HG02642 (cell line): ENCODE results near the gene SCUBE1.

Experiments used
- ATAC-seq: cut with Tn5 transposase; IDR thresholded peaks from one replicate; pipeline ENCODE4 v1.9.1; 2021; ENCODE audit warnings: mild to moderate bottlenecking; ENCODE audit not compliant: unreplicated experiment, poor library complexity

SCUBE1 gene

DNA sequence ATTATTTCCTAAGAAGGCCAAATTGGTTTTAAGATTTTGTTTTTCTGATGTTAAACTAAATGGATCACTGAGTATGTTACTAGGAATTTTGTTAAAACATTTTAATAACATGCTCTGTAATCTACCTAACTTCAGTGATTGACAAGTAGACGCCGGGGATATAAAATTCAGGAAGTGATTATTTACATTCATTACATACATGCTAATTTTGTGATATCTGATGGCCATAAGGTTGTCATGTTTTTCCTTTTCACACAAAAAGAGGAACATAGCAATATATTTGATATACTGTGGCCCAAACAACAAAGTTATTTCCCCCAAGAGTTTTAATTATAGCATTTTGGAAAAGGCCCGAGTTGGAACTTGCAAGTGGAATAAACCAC, 12.1 kb downstream of the SCUBE1 start:
- ATAC-seq = no peak

DNA sequence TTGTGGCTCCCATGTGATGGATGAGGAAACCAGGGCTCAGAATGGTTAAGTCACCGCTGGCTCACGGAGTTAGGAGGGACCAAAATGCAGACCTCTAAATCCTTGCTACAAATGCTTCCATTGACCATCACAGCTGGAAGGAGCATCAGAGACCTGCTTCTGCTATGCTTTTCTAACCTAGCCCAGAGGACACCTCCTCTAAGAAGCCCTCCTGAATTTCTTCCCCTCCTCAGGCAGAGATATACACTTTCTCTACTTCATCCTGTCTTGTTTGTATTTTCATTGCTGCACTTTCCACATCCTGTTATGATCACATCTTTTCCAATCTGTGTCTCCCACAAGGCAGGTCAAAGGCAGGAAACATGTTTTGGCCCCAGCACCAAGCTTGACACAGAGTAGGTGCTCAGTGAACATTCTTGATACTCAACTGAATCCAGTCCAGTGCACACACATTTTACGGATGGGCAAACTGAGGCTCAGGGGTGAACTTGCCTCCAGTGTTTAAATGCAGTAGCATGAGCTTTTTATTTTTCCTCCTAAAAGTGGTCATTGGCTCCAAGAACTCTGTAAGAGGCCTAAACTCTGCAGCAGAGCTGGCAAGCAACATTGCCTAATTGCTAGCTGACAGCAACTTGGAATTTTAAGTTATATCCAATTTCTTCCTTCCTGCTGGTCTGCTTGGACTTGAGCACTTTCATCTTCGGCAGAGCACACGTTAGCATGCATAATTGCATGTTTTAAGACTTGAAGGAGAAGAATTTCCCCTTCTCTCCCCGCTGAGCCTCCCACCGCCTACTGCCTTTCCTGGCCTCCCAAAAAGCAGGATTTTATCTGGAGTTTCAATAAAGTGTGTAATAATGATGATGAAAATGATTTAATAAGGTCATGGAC, 12.7 kb downstream of the SCUBE1 start:
- ATAC-seq = no peak

DNA sequence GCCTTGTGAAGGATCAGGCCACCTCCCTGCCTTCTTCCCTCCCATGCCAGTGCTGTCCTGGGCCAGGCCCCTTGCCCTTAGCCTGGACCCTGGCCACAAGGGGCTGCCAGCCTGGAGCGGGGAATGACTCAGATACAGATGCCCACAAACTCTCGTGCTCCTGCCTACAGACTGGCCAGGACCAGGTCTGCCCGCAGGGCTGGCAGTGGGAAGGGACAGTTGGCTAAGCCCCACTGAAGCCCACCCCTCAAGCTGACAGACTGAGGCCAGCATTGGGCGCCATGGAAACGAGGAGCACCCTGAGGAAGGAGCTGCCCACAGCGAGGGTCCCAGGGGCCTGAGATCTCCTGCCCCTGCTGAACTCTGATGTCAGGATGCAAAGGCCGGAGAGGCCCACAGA, 14.1 kb downstream of the SCUBE1 start:
- no peak for ATAC-seq

DNA sequence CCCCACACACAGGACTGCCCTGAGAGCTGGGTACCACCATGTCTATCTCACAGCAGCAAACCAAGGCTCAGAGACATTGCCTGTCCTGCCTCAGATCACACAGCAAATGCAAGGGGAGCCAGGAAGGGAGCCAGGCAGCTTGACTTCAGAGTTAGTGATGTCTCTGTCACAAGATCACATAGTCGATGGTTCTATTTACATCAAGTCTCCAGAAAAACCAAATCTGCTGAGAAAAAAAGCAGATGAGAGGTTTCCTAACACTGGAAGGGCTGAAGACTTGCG, 16.1 kb downstream of the SCUBE1 start:
- ATAC-seq = no peak

DNA sequence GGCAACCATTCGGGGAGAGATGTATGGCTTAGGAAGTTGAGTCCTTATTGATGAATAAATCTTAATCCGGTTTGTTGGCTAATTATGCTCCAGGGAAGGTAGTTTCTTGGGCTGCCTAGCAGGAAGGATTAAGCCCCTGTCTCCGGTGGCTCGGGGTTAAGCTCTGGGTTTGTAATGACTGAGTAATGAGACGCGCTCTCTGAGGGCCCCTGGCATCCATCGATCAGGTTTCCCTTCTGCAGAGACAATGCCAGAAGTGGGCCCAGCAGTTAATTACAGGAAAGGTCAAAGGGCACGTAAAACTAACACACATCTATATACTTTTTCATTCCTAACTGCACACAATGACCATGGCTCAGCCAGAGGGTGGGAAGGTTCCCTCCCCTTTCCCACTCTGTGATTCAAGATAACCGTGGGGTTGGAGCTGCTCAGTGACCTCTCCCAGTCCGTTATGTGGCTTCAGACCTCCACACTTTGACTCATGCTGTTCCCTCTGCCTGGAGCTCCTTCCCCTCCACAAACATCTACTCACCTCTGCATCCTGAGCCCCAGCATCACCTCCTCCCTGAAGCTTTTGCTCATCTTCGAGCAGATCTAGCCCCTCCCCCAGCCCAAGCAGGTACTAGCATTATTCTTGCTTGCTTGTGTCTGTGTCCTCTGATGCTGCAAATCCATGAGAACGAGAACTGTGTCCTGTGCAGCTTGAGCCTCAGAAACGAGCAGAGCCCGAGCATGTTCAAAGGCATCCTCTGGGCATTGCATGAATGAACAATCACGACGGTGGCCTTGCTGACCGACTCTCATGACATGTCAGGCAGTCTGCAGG, 16.6 kb downstream of the SCUBE1 start:
- ATAC-seq = no peak

DNA sequence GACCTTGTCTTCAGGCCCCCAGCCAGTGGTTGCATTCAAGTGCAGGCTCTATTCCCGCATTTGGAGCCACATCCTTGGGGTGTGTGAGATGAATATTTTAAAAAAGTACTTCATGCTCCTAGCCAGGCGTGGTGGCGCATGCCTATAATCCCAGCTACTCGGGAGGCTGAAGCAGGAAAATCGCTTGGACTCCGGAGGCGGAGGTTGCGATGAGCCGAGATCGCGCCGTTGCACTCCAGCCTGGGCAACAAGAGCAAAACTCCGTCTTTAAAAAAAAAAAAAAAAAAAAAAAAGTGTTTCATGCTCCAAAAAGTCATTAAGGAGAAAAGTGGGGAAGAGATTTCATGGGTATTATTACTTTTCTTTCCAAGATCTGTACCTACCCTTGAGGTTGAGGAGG, 18.0 kb downstream of the SCUBE1 start:
- no peak for ATAC-seq

DNA sequence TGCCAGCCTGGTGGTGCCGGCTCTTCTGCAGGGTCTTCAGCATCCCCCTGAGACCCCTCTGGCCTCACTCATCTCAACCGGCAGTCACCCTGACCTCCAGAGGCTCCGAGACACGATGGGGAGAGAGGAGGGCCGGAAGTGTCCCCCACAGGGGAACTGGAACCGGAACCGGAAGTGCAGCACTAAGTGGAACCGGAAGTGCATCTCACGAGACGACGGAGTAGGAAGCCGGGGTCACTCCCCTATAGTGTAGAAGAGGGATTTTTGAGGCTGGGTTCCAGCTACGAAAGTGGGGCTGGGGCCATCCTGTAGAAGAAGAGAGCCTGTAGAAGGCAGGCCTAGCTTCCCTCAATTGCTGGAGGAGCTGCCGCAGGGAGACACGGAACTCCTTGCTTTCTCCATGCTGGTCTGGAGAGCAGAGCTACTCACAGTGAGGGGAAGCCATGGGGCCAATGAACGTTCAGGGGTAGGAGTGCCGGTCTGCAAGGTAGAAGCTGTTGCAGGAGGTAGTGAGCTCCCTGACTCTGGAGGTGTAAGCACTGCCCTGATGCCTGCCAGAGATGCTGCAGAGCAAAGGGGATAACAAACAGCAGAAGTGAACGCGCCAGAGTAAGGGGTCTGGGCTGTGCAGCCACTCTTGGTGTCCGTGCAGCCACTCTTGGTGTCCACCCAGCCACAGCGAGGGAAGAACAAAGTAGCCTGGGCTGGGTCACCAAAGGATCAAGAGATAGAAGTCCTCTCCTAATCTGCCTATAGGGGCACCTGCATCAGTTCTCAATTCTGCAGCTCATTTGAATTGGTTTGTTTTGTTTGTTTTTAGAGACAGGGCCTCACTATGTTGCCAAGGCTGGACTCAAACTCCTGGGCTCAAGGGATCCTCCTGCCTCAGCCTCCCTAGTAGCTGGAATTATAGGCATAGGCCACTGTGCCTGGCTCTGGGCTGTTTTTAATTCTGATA, 21.9 kb downstream of the SCUBE1 start:
- no peak for ATAC-seq

DNA sequence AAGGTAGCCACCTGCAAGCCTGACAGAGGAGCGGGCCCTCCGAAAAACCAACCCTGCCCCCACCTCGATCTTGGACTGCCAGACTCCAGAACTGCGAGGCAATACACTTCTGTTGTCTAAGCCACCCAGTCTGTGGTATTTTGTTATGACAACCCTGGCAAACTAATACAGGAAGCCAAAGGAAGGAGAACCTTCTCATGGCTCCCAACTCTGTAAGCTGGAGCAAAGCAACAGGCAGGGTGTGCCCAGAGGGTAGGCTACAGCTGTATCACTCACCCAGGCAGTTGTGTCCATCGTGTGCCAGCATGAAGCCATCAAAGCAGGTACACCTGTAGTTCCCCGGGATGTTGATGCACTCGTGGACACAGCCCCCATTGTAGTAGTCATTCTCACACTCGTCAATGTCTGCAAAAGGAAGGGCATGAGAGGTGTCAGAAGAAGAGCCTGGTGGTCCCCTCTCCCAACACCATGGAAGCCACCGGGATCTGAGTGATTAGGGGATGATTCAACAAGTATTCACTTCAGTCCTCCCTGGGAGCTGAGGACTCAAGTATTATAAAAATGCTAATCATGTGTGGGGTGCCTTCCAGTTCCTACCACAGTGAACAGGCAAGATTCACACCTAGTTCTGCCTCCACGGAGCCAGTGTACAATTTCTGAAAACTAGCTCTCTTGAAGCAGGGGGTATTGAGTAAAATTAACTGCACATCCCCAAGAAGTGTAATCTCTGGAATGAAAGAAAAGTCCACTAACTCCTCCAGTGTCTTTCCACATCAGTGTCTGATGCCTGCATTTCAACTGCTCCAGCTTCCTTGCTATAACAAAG, 23.3 kb downstream of the SCUBE1 start:
- ATAC-seq = no peak

DNA sequence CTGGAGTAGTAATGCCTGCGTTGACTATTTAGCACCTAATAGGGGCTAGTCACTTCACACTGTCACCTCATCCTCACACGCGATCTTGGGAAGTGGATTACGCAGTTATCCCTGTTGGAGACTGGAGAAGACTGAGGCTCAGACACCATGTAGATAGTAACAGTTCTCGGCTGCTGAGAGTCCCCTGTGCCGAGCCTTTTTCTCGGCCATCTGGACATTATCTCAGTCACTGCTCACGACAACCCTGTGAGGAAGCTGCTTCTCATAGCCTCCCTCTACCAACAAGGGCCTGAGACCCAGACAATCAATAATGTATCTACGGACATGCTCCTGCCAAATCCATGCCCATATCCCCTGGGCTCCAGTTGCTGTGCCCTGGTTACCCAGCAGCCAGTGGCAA, 25.9 kb downstream of the SCUBE1 start:
- no peak for ATAC-seq

DNA sequence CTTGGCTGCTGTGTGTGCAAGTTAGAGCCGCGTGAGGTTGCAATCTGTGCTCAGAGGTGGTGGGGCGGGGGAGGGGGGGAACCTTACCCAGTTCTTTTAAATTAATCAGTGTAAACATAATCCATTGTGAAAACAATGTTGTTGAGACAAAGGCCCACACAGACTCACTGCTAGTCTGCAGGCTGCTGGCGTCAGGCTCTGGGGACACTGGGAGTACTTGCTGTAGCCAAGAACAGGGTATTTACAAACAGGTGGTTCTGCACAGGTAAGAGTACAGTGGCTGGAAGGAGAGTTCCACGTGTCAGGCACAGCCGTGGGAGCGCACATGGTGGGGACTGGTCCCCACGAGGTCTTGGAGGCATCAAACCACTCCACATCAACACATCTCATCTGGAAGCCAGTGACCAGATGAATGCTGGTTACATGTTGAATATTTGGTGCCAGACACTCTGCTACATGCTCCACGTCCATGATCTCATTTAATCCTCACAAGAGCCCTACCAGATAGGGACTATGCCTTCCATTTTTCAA, 27.4 kb downstream of the SCUBE1 start:
- no peak for ATAC-seq

DNA sequence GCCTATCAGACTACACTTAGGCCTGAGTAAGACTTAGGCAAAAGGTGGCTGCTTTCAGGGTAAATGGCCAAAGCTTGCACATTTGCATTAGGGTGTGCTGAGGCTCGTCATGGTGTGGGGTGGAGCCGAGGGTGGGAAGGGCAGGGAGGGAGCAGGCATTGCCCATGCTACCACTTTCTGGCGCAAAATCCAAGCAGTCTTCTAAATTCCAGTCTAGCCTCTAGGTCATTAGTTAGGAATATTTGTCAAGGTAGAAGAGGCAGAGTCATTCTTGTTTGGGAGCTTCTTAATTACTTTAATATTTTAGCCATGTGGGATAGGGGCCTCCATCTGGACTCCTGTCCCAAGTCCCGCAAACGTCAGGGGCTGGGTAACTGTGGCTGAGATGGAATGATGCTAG, 28.6 kb downstream of the SCUBE1 start:
- ATAC-seq = no peak

DNA sequence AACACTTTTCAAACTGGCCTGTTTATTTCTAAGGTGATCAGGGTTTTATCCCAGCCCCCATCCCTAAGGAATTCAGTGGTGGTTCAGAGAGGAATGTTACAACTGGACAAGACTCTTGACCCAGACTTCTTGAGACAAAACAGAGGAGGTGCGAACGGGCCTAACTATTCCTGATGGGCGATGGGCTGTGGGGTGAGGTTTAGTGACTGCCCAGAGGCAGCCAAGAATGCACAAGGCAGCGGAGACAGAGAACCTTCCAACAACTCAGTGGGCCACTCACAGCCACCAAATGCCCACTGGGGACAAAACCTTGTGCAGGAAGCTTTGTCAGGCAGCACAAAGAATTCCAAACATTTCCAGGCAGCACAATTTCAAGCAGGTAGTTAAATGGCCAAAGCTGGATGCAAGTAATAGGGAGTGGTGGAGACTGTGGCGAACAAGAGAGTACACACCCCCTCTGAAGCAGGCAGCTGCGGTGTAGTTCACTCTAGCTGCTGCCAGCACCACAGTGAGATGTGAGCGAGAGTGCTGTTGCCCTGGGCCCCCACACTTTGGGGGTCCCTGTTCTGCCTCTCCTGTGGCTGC, 29.2 kb downstream of the SCUBE1 start:
- no peak for ATAC-seq

DNA sequence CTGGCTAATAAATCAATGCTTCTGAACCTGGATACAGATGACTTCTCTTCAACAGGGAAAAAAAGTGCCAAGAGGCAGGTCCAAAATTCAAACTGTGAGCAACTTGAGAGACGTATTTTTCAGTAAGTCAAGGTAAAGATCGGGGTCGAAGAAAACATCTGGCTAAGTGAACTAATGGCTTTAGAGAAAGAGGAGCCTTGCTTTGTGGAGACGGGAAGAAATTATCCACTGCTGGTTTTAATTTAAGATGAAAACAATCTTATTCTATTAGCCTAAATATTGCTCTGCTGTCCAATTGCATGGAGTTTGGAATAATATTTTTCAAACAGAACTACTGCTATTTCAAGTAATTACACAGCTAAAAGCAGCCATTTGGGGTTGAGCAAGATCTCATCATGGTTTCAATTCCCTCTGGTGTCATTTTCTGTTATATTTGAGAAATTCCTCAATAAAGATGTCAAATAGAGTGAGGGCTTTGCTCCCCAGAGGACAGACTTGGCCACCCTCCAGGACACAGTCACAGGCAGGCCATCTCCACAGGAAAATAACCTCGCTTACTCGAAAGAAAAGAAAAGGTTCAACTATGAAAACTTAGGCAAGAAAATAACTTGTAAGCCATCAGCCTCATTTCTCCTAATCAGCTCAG, 29.8 kb downstream of the SCUBE1 start:
- no peak for ATAC-seq

DNA sequence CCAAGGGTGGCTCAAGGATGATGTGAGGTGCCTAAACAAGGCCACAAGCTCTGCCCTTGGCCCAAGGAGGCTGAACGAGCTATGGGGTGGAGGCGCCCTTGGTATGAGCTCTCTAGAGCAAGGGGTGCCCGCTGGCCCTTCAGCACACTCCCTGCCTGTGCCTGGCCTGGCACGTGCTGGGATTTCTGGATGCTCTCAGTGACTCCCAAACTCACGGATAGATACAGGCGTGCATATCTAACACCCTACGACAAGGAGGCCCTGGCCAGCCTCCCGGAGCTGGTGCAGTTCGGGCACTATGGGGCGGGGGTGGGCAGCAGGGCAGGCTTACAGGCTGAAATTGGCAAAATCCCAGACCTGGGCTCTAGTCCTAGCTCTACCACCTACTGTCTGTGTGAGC, 30.6 kb downstream of the SCUBE1 start:
- ATAC-seq = no peak

DNA sequence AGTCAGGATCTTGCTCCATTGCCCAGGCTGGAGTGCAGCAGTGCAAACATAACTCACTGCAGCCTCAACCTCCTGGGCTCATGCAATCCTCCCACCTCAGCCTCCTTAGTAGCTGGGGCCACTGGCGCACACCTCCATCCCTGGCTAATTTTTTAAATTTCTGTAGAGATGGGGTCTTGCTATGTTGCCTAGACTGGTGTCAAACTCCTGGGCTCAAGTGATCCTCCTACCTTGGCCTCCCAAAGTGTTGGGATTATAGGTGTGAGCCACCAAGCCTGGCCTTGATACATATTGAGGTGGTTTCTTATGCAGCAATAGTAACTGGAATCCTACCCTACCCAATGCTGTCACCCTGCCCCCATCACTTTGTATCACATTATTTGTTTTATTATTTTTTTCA, 32.4 kb downstream of the SCUBE1 start:
- no peak for ATAC-seq

DNA sequence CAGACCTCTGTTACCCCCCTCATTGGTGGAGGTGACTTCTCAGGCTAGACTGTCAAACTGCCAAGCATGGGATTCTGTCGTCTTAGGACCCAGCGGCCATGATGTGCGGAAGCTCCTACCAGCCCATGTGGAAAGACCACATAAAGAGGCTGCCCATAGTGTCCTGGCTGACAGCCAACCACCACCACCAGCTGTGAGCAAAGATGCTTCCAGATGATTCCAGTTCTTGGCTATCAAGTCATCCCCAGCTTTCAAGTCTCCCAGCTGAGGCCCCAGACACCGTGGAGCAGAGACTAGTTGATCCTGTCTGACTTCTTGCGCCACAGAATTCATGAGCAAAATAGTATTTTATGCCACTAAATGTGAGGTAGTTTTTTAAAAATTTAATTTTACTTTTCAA, 32.9 kb downstream of the SCUBE1 start:
- no peak for ATAC-seq

DNA sequence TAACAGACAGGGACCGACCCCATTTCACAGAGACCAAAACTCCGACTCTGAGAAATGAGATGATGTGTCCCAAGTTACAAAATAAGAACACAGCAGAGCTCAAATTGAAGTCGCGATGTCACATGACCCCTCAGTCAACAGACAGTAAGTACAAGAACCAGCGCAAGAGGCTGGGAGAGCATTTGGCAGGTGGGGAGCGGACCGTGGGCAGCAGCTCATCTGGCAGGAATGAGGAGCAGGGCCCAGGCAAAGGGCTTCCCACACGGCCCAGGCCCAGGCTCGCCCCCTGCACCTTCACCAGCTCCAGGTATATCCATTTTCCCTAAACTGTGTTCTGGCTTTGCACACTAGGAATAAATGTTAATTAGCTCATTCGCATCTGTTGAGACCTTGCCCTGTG, 34.3 kb downstream of the SCUBE1 start:
- no peak for ATAC-seq

DNA sequence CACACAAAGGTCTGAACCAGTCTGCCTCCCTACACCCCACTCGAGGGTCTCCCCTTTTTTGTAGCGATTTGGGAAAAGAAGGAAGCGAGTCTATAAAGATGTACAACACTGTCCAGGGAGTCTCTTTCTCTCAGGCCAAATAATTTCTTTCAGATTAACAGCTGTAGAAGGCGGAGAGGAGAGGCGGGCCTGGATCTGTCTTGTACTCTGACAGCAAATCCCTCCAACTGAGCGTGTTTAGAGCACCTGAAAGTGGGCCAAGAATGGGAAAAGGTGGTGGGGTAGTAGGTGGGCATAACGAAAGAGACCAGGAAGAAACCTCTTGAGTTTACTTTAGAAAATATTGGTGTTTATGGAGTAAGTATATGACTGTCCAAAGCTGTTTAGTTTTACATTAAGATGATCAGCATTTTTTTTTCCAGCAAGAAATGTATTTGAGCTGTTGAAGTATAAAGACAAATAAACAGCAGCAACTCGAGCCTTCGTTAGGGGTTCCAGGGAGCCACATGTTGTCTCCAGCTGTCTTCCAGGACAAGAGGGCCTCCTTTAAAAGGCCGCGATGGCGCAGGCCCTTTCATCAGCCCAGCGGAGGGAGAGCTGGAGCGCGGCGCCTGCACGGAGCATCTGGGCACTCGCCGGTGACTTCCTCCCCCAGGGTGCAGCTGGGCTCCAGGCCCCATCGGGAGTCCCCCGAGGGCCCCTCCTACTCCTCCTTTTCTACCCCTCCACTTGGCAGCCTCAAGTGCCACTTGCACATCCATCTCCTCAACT, 34.9 kb downstream of the SCUBE1 start:
- ATAC-seq = no peak
